HG03139 (cell line): Measurements from ENCODE around the gene MLANA.
"Not testable (repeated sequence)": the region's sequence is repeated elsewhere in the genome, so short reads cannot be mapped to it uniquely, and the experiment has no call there.

Experiments
- ATAC-seq: cut with Tn5 transposase; IDR thresholded peaks from one replicate; pipeline ENCODE4 v1.9.1; 2021; ENCODE audit not compliant: unreplicated experiment

Gene MLANA

GRCh38 chr9:5869315-5870019, 21.2 kb upstream of the MLANA start:
- no peak for ATAC-seq

GRCh38 chr9:5870020-5870339, 20.7 kb upstream of the MLANA start:
- no peak for ATAC-seq

- ATAC-seq, result no peak
These were observed 20.0 kb upstream of the MLANA start for GRCh38 chr9:5870691-5871090.

GRCh38 chr9:5871785-5872184, 18.9 kb upstream of the MLANA start:
- ATAC-seq, result no peak

- no peak for ATAC-seq
These were observed 18.2 kb upstream of the MLANA start for GRCh38 chr9:5872511-5872910.

- ATAC-seq, result no peak
These were observed 17.2 kb upstream of the MLANA start for GRCh38 chr9:5873439-5873838.

- ATAC-seq, result no peak
These were observed 16.6 kb upstream of the MLANA start for GRCh38 chr9:5874048-5874447.

GRCh38 chr9:5876026-5876425, 14.7 kb upstream of the MLANA start:
- no peak for ATAC-seq

- no peak for ATAC-seq
These were observed 14.0 kb upstream of the MLANA start for GRCh38 chr9:5876711-5877110.

GRCh38 chr9:5879419-5880181, 11.1 kb upstream of the MLANA start:
- ATAC-seq, result no peak

- ATAC-seq, result not testable (repeated sequence)
These were observed 8.3 kb upstream of the MLANA start for GRCh38 chr9:5882244-5883012.

- ATAC-seq, result no peak
These were observed 6.5 kb upstream of the MLANA start for GRCh38 chr9:5884191-5884590.

GRCh38 chr9:5886114-5886939, 4.4 kb upstream of the MLANA start:
- peak; percentile 81 for ATAC-seq

- no peak for ATAC-seq
These were observed 1.9 kb downstream of the MLANA start for GRCh38 chr9:5892456-5893133.

- ATAC-seq, result no peak
These were observed 2.4 kb downstream of the MLANA start for GRCh38 chr9:5893134-5893505.

GRCh38 chr9:5893591-5894236, 3.0 kb downstream of the MLANA start:
- no peak for ATAC-seq

- ATAC-seq, result no peak
These were observed 3.7 kb downstream of the MLANA start for GRCh38 chr9:5894237-5894959.

- no peak for ATAC-seq
These were observed 5.1 kb downstream of the MLANA start for GRCh38 chr9:5895782-5896181.

- ATAC-seq, result no peak
These were observed 6.2 kb downstream of the MLANA start for GRCh38 chr9:5896863-5897262.
